HG02588 (cell line): ENCODE data around the gene ATP10A.

Source experiments
- ATAC-seq: cut with Tn5 transposase; IDR thresholded peaks from one replicate; pipeline ENCODE4 v1.9.1; 2021; ENCODE audit warnings: mild to moderate bottlenecking, moderate library complexity; ENCODE audit not compliant: unreplicated experiment

The ATP10A gene

GRCh38 chr15:25830844-25831451 is 32.2 kb downstream of the ATP10A start:
- ATAC-seq: no peak

GRCh38 chr15:25829073-25829472 is 34.1 kb downstream of the ATP10A start:
- no peak for ATAC-seq

- no peak for ATAC-seq
Measured at GRCh38 chr15:25825207-25825606, 37.9 kb downstream of the ATP10A start.

- ATAC-seq: no peak
Measured at GRCh38 chr15:25824618-25825017, 38.5 kb downstream of the ATP10A start.

GRCh38 chr15:25812845-25813244 is 50.3 kb downstream of the ATP10A start:
- no peak for ATAC-seq

GRCh38 chr15:25812073-25812472 is 51.1 kb downstream of the ATP10A start:
- ATAC-seq: no peak

GRCh38 chr15:25811481-25811906 is 51.6 kb downstream of the ATP10A start:
- no peak for ATAC-seq

GRCh38 chr15:25810631-25811091 is 52.5 kb downstream of the ATP10A start:
- no peak for ATAC-seq

GRCh38 chr15:25810154-25810553 is 53.0 kb downstream of the ATP10A start:
- ATAC-seq: no peak

GRCh38 chr15:25807063-25807462 is 56.1 kb downstream of the ATP10A start:
- no peak for ATAC-seq

- ATAC-seq: no peak
Measured at GRCh38 chr15:25805031-25805430, 58.1 kb downstream of the ATP10A start.

- no peak for ATAC-seq
Measured at GRCh38 chr15:25804451-25804850, 58.7 kb downstream of the ATP10A start.

- ATAC-seq: no peak
Measured at GRCh38 chr15:25803541-25803940, 59.6 kb downstream of the ATP10A start.

- no peak for ATAC-seq
Measured at GRCh38 chr15:25803036-25803435, 60.1 kb downstream of the ATP10A start.

- ATAC-seq: no peak
Measured at GRCh38 chr15:25802285-25802830, 60.8 kb downstream of the ATP10A start.

- no peak for ATAC-seq
Measured at GRCh38 chr15:25801586-25802284, 61.4 kb downstream of the ATP10A start.

GRCh38 chr15:25800761-25801515 is 62.2 kb downstream of the ATP10A start:
- ATAC-seq: no peak

- ATAC-seq: no peak
Measured at GRCh38 chr15:25799906-25800700, 63.0 kb downstream of the ATP10A start.

- ATAC-seq: no peak
Measured at GRCh38 chr15:25797936-25798901, 64.9 kb downstream of the ATP10A start.

- no peak for ATAC-seq
Measured at GRCh38 chr15:25797511-25797935, 65.6 kb downstream of the ATP10A start.
